WI38 (cell line): ENCODE measurements around the gene CYP11A1.
A peak's percentile ranks its signal among the peaks of the same experiment; 100 is the strongest.

ENCODE experiments used
- H3K4me3 ChIP-seq: 2 replicates; pipeline ENCODE4 v1.5.1; 2011; ENCODE audit warnings: low read depth, mild to moderate bottlenecking, control low read depth, low read length
- TF ChIP-seq, protein P1 (sequence below): IDR thresholded peaks from 2 replicates; pipeline ENCODE4 v1.5.1; 2012; ENCODE audit warnings: low read depth, mild to moderate bottlenecking, control low read depth, low read length

Gene CYP11A1

DNA sequence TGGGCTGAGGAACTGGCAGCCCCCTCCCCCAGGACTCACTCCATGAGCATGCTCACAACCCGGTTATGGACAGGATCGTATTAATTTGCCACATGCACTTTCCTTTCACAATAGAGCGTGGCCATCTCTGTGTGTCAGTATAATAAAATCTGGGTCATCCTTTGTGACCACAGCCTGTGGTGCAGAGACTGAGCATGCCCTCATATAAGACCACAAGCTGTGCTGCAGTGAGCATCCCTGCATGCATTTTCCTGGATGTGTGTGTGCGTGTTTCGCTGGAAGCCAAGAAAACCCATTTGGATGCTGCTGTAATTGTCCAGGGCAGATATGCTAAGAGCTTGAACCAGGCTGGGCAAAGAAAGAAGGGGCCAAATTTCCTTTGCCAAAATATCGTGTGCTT, 39.7 kb downstream of the CYP11A1 start:
- H3K4me3 ChIP-seq = no peak overlapping the region
- TF ChIP-seq, protein P1, sequence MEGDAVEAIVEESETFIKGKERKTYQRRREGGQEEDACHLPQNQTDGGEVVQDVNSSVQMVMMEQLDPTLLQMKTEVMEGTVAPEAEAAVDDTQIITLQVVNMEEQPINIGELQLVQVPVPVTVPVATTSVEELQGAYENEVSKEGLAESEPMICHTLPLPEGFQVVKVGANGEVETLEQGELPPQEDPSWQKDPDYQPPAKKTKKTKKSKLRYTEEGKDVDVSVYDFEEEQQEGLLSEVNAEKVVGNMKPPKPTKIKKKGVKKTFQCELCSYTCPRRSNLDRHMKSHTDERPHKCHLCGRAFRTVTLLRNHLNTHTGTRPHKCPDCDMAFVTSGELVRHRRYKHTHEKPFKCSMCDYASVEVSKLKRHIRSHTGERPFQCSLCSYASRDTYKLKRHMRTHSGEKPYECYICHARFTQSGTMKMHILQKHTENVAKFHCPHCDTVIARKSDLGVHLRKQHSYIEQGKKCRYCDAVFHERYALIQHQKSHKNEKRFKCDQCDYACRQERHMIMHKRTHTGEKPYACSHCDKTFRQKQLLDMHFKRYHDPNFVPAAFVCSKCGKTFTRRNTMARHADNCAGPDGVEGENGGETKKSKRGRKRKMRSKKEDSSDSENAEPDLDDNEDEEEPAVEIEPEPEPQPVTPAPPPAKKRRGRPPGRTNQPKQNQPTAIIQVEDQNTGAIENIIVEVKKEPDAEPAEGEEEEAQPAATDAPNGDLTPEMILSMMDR = no peak

DNA sequence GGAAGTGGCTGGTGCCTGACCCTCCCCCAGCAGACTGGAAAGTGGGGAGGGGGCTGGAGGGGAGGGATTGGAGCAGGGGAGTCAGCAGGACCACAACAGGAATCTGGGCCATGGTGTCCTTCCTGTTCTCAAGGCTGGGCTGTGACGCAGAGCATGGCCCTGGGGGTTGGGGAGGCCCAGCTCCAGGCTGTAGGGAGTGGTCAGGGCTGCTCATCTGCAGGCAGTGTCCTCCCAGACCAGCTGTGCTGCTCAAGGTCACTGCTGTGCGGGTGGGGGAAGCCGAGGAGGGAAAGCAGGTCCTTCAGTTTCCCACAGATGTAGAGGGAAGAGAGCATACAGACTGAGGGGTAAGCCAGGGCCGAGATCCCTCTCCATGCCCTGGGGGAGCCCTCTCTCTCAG, 40.7 kb downstream of the CYP11A1 start:
- TF ChIP-seq, protein P1 = no peak
- H3K4me3 ChIP-seq = no peak overlapping the region

DNA sequence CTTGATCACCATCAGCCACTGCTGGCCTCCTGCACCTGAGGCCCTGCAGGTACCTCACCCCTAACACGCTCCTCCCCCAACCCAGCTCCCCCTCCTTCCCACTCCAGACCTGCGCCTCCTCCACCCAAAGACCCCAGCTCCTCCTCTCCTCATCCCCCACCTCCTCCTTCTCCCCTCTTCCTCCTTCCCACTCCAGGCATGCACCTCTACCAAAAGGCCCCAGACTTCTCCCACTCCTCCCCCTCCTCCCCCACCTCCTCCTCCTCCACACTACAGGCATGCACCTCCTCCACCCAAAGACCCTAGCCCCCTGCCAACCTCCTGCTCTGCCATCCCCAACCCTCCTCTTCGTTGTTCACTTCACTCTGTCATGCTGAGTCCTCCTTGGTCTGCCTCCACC, 42.7 kb downstream of the CYP11A1 start:
- TF ChIP-seq, protein P1 = no peak
- no peak overlapping the region for H3K4me3 ChIP-seq

DNA sequence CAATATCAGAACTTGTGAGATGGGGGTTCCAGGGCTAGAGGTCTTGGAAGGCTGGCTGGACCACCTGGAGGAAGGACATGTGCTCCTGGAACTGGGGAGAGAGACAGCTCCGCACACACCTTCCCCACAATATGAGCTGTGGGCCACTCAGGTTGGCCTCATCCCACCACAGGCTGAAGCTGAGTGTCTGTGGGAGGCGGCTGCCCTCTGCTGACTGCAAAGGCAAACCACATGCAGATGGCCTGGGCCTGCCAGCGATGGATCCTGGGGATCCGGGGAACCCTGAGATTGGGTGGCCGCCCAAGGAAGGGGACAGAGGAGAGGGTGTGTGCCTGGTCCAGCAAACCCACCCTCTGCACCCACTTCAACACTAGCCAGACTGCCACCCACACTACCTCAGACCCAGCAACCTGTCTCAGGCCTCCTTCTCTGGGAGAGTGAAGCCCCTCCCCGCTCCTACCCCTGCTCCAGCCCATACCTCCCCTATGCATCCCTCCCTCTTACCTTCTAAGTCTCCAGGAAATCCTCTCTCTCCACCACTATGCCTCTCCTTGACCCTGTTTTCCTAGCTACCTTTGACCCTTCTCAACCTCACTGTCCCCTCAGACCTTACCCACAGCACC, 44.8 kb downstream of the CYP11A1 start:
- no peak overlapping the region for H3K4me3 ChIP-seq
- TF ChIP-seq, protein P1 = peak; percentile 85

DNA sequence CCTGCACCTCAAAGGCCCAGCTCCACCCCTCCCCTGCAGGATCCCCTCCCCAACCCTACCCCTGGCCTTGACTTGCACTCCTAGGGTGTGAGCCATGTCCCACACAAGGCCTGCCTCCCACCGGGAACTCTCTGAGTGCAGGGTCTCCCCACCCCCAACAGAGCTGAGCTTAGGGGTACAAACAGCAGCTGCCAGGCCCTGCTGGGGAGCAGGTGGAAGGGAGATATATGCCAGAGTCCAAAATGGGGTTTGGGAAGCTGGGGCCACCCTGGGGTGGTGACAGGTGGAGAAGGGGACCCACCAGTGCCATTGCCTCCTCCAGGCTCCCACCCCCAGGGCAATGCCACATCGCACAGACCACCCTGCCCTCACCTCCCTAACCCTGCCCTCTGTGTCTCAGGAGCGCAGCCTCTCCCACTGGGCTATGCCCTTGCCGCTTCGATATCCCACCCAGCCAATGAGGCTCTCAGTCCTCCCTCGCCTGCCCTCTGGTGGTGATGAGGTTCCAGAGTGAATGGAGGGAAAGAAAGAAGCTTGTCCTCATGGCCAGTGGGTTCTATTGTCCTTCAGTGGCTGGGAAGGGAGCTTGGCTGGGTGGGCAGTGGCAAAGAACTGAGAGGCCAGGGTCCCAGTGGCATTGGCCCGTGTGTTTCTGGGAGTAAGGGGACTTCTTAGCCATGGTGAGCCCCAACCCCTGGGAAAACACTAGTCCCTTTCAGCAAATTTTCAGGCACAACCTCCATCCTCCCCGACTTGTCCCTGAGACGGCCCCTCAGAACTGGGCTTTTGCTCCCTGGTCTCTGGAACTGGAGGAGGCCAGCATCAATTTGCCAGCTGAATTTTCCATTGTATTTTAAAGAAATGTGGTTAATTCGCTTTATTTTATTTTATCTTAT, 46.8 kb downstream of the CYP11A1 start:
- TF ChIP-seq, protein P1 = peak; percentile 78
- H3K4me3 ChIP-seq = no peak overlapping the region

DNA sequence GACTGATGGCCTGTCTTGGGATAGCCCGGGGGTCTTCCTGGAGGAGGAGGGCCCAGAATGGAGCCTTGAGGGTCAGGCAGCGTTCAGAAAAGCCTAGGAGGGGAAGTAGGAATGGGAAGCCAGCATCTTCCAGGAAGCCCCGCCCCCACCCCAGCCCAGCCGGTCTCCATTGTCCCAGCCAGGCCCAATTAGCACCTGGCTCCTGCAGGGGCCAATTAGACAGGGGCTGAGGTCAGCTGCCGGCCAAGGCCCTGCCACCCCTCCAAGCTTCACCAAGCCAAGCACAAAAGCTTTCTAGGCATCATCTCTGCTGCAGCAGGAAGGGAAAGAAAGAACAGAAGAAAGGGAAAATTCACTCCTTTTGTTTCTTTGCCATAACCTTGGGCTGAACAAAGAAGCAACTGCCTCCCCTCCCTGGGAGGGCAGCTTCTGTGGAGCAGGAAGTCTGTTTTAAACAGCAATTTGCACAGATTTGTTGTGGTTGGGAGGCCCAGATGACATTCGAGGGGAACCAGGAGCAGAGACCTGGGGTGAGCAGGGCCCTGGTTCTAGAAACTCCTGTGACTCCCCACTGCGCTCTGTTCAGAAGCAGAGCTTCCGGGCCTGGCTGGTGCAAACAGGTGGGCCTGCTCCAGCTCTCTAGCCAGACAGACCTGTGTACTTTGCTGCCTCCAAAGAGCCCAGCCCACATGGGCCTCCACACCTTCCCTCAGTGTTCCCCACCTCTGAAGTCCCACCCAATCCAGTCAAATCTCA, 47.7 kb downstream of the CYP11A1 start:
- no peak overlapping the region for H3K4me3 ChIP-seq
- TF ChIP-seq, protein P1 = no peak
